GM19468 (cell line): ENCODE results near the gene ATP8B4.
A peak's percentile ranks its signal among the peaks of the same experiment; 100 is the strongest.

Experiments
- ATAC-seq: cut with Tn5 transposase; IDR thresholded peaks from one replicate; pipeline ENCODE4 v1.9.1; 2021; ENCODE audit warnings: mild to moderate bottlenecking, moderate library complexity, moderate number of reproducible peaks; ENCODE audit not compliant: unreplicated experiment; ENCODE audit errors: extremely low read depth

Gene ATP8B4

GRCh38 chr15:49842031-49842730 lies 276.9 kb downstream of the ATP8B4 start:
- ATAC-seq: no peak

GRCh38 chr15:49832511-49832910 lies 286.5 kb downstream of the ATP8B4 start:
- no peak for ATAC-seq

GRCh38 chr15:49831206-49831965 lies 287.6 kb downstream of the ATP8B4 start:
- ATAC-seq: no peak

GRCh38 chr15:49830391-49830790 lies 288.6 kb downstream of the ATP8B4 start:
- no peak for ATAC-seq

GRCh38 chr15:49827311-49827710 lies 291.7 kb downstream of the ATP8B4 start:
- no peak for ATAC-seq

- ATAC-seq: no peak
Observed at GRCh38 chr15:49826640-49827234, 292.3 kb downstream of the ATP8B4 start.

- ATAC-seq: no peak
Observed at GRCh38 chr15:49824775-49825099, 294.3 kb downstream of the ATP8B4 start.

- no peak for ATAC-seq
Observed at GRCh38 chr15:49823987-49824774, 294.9 kb downstream of the ATP8B4 start.

- no peak for ATAC-seq
Observed at GRCh38 chr15:49817100-49817499, 301.9 kb downstream of the ATP8B4 start.

GRCh38 chr15:49815950-49816349 lies 303.1 kb downstream of the ATP8B4 start:
- ATAC-seq: peak; percentile 53

- ATAC-seq: no peak
Observed at GRCh38 chr15:49815526-49815925, 303.5 kb downstream of the ATP8B4 start.

- ATAC-seq: no peak
Observed at GRCh38 chr15:49814709-49815108, 304.3 kb downstream of the ATP8B4 start.

- ATAC-seq: no peak
Observed at GRCh38 chr15:49813625-49814024, 305.4 kb downstream of the ATP8B4 start.

GRCh38 chr15:49810720-49811119 lies 308.3 kb downstream of the ATP8B4 start:
- ATAC-seq: no peak

- ATAC-seq: no peak
Observed at GRCh38 chr15:49809894-49810609, 309.0 kb downstream of the ATP8B4 start.

GRCh38 chr15:49808341-49808740 lies 310.7 kb downstream of the ATP8B4 start:
- ATAC-seq: no peak
